CD4-positive, alpha-beta T cell (primary cell): ENCODE measurements around the gene FBN2. TPM values are rescaled to one million over a fixed set of nuclear protein-coding genes. Genes with fewer than 3 reads are reported as not detected.

Source experiments
- ATAC-seq: fragments of 200-7000 bp; cut with Tn5 transposase; one replicate; pipeline ENCODE4 v1.10.0; 2022; ENCODE audit warnings: mild to moderate bottlenecking; ENCODE audit not compliant: poor library complexity
- CTCF ChIA-PET: fragments of 350-600 bp; sonication (Branson Sonifier 250); formaldehyde crosslinking; loops from one replicate; lab custom pipeline; 2021; ENCODE audit warnings: antibody characterized with exemption, inconsistent platforms; lab: Charles Lee
- POLR2A ChIA-PET: fragments of 350-600 bp; sonication (Branson Sonifier 250); formaldehyde crosslinking; loops from one replicate; lab custom pipeline; 2021; ENCODE audit warnings: antibody characterized with exemption, inconsistent platforms; lab: Charles Lee
- DNase-seq, 14 experiments: peaks; one replicate each; pipeline ENCODE4 v3.0.0-alpha.2; 2013 to 2020; ENCODE audit warnings: mixed read lengths in 2 of 14
- H3K27ac ChIP-seq, 2 donors: one replicate each; pipeline versions ENCODE4 v1.5.1 to v1.7.0; 2013; ENCODE audit warnings: low read length in 2 of 2, low read depth in 1 of 2, mild to moderate bottlenecking in 1 of 2
- H3K27me3 ChIP-seq, 2 experiments: 1 replicate in 1 of 2; 2 replicates in 1 of 2; pipeline versions ENCODE4 v1.6.1 to v1.7.0; 2013; ENCODE audit warnings: low read length in 2 of 2, control low read depth in 1 of 2, mild to moderate bottlenecking in 1 of 2, moderate library complexity in 1 of 2; ENCODE audit not compliant: insufficient read depth in 2 of 2, control insufficient read depth in 1 of 2
- H3K36me3 ChIP-seq: one replicate; pipeline ENCODE4 v1.6.1; 2013; ENCODE audit warnings: low read length, control low read depth; ENCODE audit not compliant: insufficient read depth
- H3K4me1 ChIP-seq: one replicate; pipeline ENCODE4 v1.6.1; 2013; ENCODE audit warnings: low read length, control low read depth; ENCODE audit not compliant: insufficient read depth
- H3K4me3 ChIP-seq: one replicate; pipeline ENCODE4 v1.5.1; 2013; ENCODE audit warnings: mild to moderate bottlenecking, low read length, moderate library complexity
- H3K9me3 ChIP-seq, 2 experiments: 1 replicate in 1 of 2; 2 replicates in 1 of 2; pipeline versions ENCODE4 v1.6.1 to v1.7.0; 2013; ENCODE audit warnings: low read length in 2 of 2, mild to moderate bottlenecking in 2 of 2, control low read depth in 1 of 2, moderate library complexity in 1 of 2; ENCODE audit not compliant: control insufficient read depth in 1 of 2, insufficient read depth in 1 of 2
- H3K27ac Mint-ChIP-seq: one replicate; pipeline ENCODE4 v1.8.0; 2020; ENCODE audit warnings: mixed read lengths
- H3K27me3 Mint-ChIP-seq: one replicate; pipeline ENCODE4 v1.8.0; 2021; ENCODE audit warnings: mixed read lengths
- H3K36me3 Mint-ChIP-seq: one replicate; pipeline ENCODE4 v1.8.0; 2021; ENCODE audit warnings: low read depth, mixed read lengths
- H3K4me1 Mint-ChIP-seq: one replicate; pipeline ENCODE4 v1.8.0; 2021; ENCODE audit warnings: low read depth, mixed read lengths
- H3K4me3 Mint-ChIP-seq: one replicate; pipeline ENCODE4 v1.8.0; 2020; ENCODE audit warnings: mild to moderate bottlenecking, mixed read lengths
- H3K9me3 Mint-ChIP-seq: one replicate; pipeline ENCODE4 v1.8.0; 2020; ENCODE audit warnings: mixed read lengths
- CTCF ChIP-seq: fragments of 200-600 bp; IDR thresholded peaks from one replicate; pipeline ENCODE4 v1.8.0; 2022; ENCODE audit warnings: antibody characterized with exemption, mild to moderate bottlenecking
- intact Hi-C, 2 experiments: fragments of 100-400 bp; cut with DNase I in 1 of 2; cut with micrococcal nuclease in 1 of 2; formaldehyde crosslinking; loops; one replicate each; pipeline versions ENCODE4 v1.15.1 to v1.9.0; 2023 to 2025; cut with DNase I, micrococcal nuclease
- total RNA-seq, 174 experiments: library from RNA in 2 of 174; stranded (reverse) in 2 of 174; gene quantifications; one replicate each; pipeline ENCODE4 v1.2.3 and lab custom pipeline; 2021 to 2026

Gene FBN2
- total RNA-seq, 2 experiments from 2014 or later = 0.06 TPM; not detected in 1

GRCh38 chr5:128436749-128437188 is 101.3 kb downstream of the FBN2 start:
- POLR2A ChIA-PET = no interaction called here
- H3K4me1 ChIP-seq = no peaks in the 10 kb centered on the region
- H3K4me1 Mint-ChIP-seq = no peaks in the 10 kb centered on the region
- no peaks in the 10 kb centered on the region for H3K36me3 ChIP-seq
- no peaks in the 10 kb centered on the region for H3K36me3 Mint-ChIP-seq
- H3K27me3 ChIP-seq = no peaks in the 10 kb centered on the region
- H3K9me3 ChIP-seq = no peaks in the 10 kb centered on the region
- H3K9me3 Mint-ChIP-seq = no peaks in the 10 kb centered on the region
- no peaks in the 10 kb centered on the region for H3K27me3 Mint-ChIP-seq
- ATAC-seq = no peak
- CTCF ChIA-PET = no interaction called here
- H3K4me3 ChIP-seq = no peak overlapping the region
- no peak overlapping the region for H3K27ac Mint-ChIP-seq
- intact Hi-C loops = no loop called here
- no peak overlapping the region for H3K4me3 Mint-ChIP-seq
- H3K27ac ChIP-seq = no peak overlapping the region
- no peak for TF ChIP-seq CTCF
- no peak for DNase-seq

GRCh38 chr5:128435861-128436260 is 102.2 kb downstream of the FBN2 start:
- TF ChIP-seq CTCF = no peak
- H3K36me3 ChIP-seq = no peaks in the 10 kb centered on the region
- H3K4me1 Mint-ChIP-seq = no peaks in the 10 kb centered on the region
- H3K27ac Mint-ChIP-seq = no peak overlapping the region
- H3K4me1 ChIP-seq = no peaks in the 10 kb centered on the region
- H3K9me3 ChIP-seq = no peaks in the 10 kb centered on the region
- no peaks in the 10 kb centered on the region for H3K27me3 Mint-ChIP-seq
- no peaks in the 10 kb centered on the region for H3K27me3 ChIP-seq
- intact Hi-C loops = no loop called here
- no peak for DNase-seq
- no peak for ATAC-seq
- ChIA-PET CTCF (no interaction called here), POLR2A (no interaction called here)
- H3K9me3 Mint-ChIP-seq = no peaks in the 10 kb centered on the region
- no peak overlapping the region for H3K4me3 Mint-ChIP-seq
- no peak overlapping the region for H3K4me3 ChIP-seq
- H3K27ac ChIP-seq = no peak overlapping the region
- H3K36me3 Mint-ChIP-seq = no peaks in the 10 kb centered on the region

GRCh38 chr5:128434993-128435392 is 103.1 kb downstream of the FBN2 start:
- Histone ChIP-seq H3K27me3 (no peaks in the 10 kb centered on the region), H3K4me1 (no peaks in the 10 kb centered on the region), H3K4me3 (no peak overlapping the region), H3K9me3 (no peaks in the 10 kb centered on the region), H3K27ac (no peak overlapping the region), H3K36me3 (no peaks in the 10 kb centered on the region)
- ChIA-PET CTCF (no interaction called here), POLR2A (no interaction called here)
- Mint-ChIP-seq H3K4me3 (no peak overlapping the region), H3K27me3 (no peaks in the 10 kb centered on the region), H3K4me1 (no peaks in the 10 kb centered on the region), H3K36me3 (no peaks in the 10 kb centered on the region), H3K27ac (no peak overlapping the region), H3K9me3 (no peaks in the 10 kb centered on the region)
- intact Hi-C loops = no loop called here
- TF ChIP-seq CTCF = no peak
- ATAC-seq (no peak), DNase-seq (no peak)
